NCI-H524 (cell line): ENCODE measurements around the gene PRRT4.

Experiments used
- DNase-seq, 2 experiments: peaks; one replicate each; lab custom pipeline; 2025; lab: John Stamatoyannopoulos, UW

Gene PRRT4

GRCh38 chr7:128361411-128362379 lies at the start of gene PRRT4:
TSS of gene PRRT4 (minus strand) at chr7:128361690.
- DNase-seq: peak; percentile 31 to 55

- peak in 1 of 2 experiments; percentile 62 for DNase-seq
These were observed 48.9 kb upstream of the PRRT4 start for GRCh38 chr7:128410451-128410753.

GRCh38 chr7:128409596-128410450 lies 48.3 kb upstream of the PRRT4 start, which contains the start of gene IMPDH1:
TSS of gene IMPDH1 (minus strand) at chr7:128409982. CDS start at chr7:128409901, 81 bp downstream.
- peak; percentile 58 to 79 for DNase-seq

GRCh38 chr7:128408709-128409595 lies 47.5 kb upstream of the PRRT4 start:
- DNase-seq: peak; percentile 87 to 95

GRCh38 chr7:128407751-128408708 lies 46.5 kb upstream of the PRRT4 start:
- DNase-seq: peak; percentile 80 to 88

GRCh38 chr7:128407233-128407589 lies 45.7 kb upstream of the PRRT4 start:
- DNase-seq: no peak

- DNase-seq: no peak
These were observed 45.1 kb upstream of the PRRT4 start for GRCh38 chr7:128406314-128407232.

GRCh38 chr7:128405471-128406313 lies 44.2 kb upstream of the PRRT4 start:
- DNase-seq: peak in 1 of 2 experiments; percentile 63

- DNase-seq: peak in 1 of 2 experiments; percentile 35
These were observed 43.5 kb upstream of the PRRT4 start for GRCh38 chr7:128404886-128405470.

- DNase-seq: no peak
These were observed 42.7 kb upstream of the PRRT4 start for GRCh38 chr7:128404143-128404681.

GRCh38 chr7:128403676-128404075 lies 42.2 kb upstream of the PRRT4 start:
- DNase-seq: no peak

- DNase-seq: no peak
These were observed 40.9 kb upstream of the PRRT4 start for GRCh38 chr7:128402356-128402755.

GRCh38 chr7:128400566-128400965 lies 39.1 kb upstream of the PRRT4 start:
- no peak for DNase-seq

- no peak for DNase-seq
These were observed 38.5 kb upstream of the PRRT4 start for GRCh38 chr7:128399991-128400390.

- DNase-seq: no peak
These were observed 37.3 kb upstream of the PRRT4 start for GRCh38 chr7:128398841-128399135.

GRCh38 chr7:128398016-128398840 lies 36.7 kb upstream of the PRRT4 start:
- DNase-seq: peak in 1 of 2 experiments; percentile 46

- no peak for DNase-seq
These were observed 34.9 kb upstream of the PRRT4 start for GRCh38 chr7:128396357-128396756.
